Measurements from ENCODE around the gene DBP. TPM values are rescaled to one million over a fixed set of nuclear protein-coding genes. Genes with fewer than 3 reads are reported as not detected.

The DBP gene
- total and polyA plus RNA-seq, 2 of the 13 experiments (the other 11 are each of a cell fraction or from before 2014, with no cell fraction given) = 1.7 to 5.8 TPM

- TF ChIP-seq NR2F1 (CRISPR knock-in tag; IDR thresholded peaks at IDR 0.05) = peak in 1 of 2 experiments; percentile 25; a peak in 1 of 4 replicates
- 0 out of 2 replicates have a peak, but pooled peaks have one; percentile 9 for TF ChIP-seq GABPB1 (CRISPR knock-in tag; IDR thresholded peaks at IDR 0.05)
- TF ChIP-seq, protein P1, sequence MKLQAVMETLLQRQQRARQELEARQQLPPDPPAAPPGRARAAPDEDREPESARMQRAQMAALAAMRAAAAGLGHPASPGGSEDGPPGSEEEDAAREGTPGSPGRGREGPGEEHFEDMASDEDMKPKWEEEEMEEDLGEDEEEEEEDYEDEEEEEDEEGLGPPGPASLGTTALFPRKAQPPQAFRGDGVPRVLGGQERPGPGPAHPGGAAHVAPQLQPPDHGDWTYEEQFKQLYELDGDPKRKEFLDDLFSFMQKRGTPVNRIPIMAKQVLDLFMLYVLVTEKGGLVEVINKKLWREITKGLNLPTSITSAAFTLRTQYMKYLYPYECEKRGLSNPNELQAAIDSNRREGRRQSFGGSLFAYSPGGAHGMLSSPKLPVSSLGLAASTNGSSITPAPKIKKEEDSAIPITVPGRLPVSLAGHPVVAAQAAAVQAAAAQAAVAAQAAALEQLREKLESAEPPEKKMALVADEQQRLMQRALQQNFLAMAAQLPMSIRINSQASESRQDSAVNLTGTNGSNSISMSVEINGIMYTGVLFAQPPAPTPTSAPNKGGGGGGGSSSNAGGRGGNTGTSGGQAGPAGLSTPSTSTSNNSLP (IDR thresholded peaks at IDR 0.05; ENCODE audit: low read depth, low read length) = no peak
- peak; percentile 85; the same call in 1 of the 2 replicates for TF ChIP-seq POLR2AphosphoS2 (IDR thresholded peaks at IDR 0.05; ENCODE audit: low read depth, low read length)
- no peak for TF ChIP-seq ZNF749 (CRISPR knock-in tag; IDR thresholded peaks at IDR 0.05; ENCODE audit: borderline replicate concordance)
- 0 out of 2 replicates have a peak, but pooled peaks have one; percentile 36 for TF ChIP-seq MBD4 (IDR thresholded peaks at IDR 0.05; ENCODE audit: borderline replicate concordance, low read length)
- peak in 1 of 2 experiments; percentile 37; a peak in 3 of 4 replicates for TF ChIP-seq POLR2A (IDR thresholded peaks at IDR 0.05; ENCODE audit: insufficient read depth in 1 of 2, low read depth in 2 of 2, low read length in 2 of 2)
- no peak for TF ChIP-seq ZNF619 (CRISPR knock-in tag; IDR thresholded peaks at IDR 0.05)
- peak; percentile 27 for TF ChIP-seq RBM39 (IDR thresholded peaks at IDR 0.05; ENCODE audit: low read depth, low read length, poor library complexity, severe bottlenecking)
- TF ChIP-seq PCBP1 (IDR thresholded peaks at IDR 0.05; ENCODE audit: borderline replicate concordance, low read depth, low read length) = peak; percentile 29; the same call in 1 of the 2 replicates
- TF ChIP-seq KDM2A (CRISPR knock-in tag; IDR thresholded peaks at IDR 0.05; ENCODE audit: borderline replicate concordance, low read depth) = peak; percentile 65; the same call in 1 of the 2 replicates
- TF ChIP-seq CHD2 (IDR thresholded peaks at IDR 0.05; ENCODE audit: low read depth, low read length) = peak; percentile 54; the same call in 1 of the 2 replicates
- TF ChIP-seq GZF1 (CRISPR knock-in tag; IDR thresholded peaks at IDR 0.05) = no peak
- TF ChIP-seq POLR2G (IDR thresholded peaks at IDR 0.05; ENCODE audit: low read depth, low read length) = peak; percentile 78
- TF ChIP-seq HNRNPK (IDR thresholded peaks at IDR 0.05; ENCODE audit: low read depth, low read length, poor library complexity, severe bottlenecking) = no peak
- peak; percentile 18 for TF ChIP-seq TAF15 (IDR thresholded peaks at IDR 0.05; ENCODE audit: low read depth, low read length, poor library complexity, severe bottlenecking)
- peak; percentile 98 for TF ChIP-seq AGO1 (IDR thresholded peaks at IDR 0.05; ENCODE audit: low read depth, low read length, poor library complexity, severe bottlenecking)
- TF ChIP-seq ZNF256 (CRISPR knock-in tag; conservative IDR thresholded peaks at IDR 0.05) = no peak
- TF ChIP-seq SOX13 (IDR thresholded peaks at IDR 0.05) = no peak
- 0 out of 4 replicates have a peak, but pooled peaks of 1 of the 2 experiments have one; percentile 59 for TF ChIP-seq SOX13 (CRISPR knock-in tag; conservative IDR thresholded peaks at IDR 0.05 in 1 of 2, IDR thresholded peaks at IDR 0.05 in 1 of 2)
Observed at GRCh38 chr19:48614436-48615230, 22.5 kb downstream of the DBP start, which contains the start of gene FAM83E (continued).

Measured in HepG2 (cell line).